Activated B cell treated with CpG ODN at 0.5 μM for 24 hours (primary cell): ENCODE data around the gene CA4. TPM values are rescaled to one million over a fixed set of nuclear protein-coding genes. Genes with fewer than 3 reads are reported as not detected.

ENCODE experiments used
- ATAC-seq: fragments of 200-7000 bp; cut with Tn5 transposase; one replicate; pipeline ENCODE4 v1.10.0; 2021; ENCODE audit warnings: low read depth, mild to moderate bottlenecking, moderate library complexity
- CTCF ChIA-PET: fragments of 350-600 bp; sonication (Branson Sonifier 250); formaldehyde crosslinking; loops from one replicate; lab custom pipeline; 2021; ENCODE audit warnings: antibody characterized with exemption; lab: Charles Lee
- POLR2A ChIA-PET: fragments of 350-600 bp; sonication (Branson Sonifier 250); formaldehyde crosslinking; loops from one replicate; lab custom pipeline; 2021; ENCODE audit warnings: antibody characterized with exemption; lab: Charles Lee
- DNase-seq: peaks from one replicate; pipeline ENCODE4 v3.0.0; 2022
- H3K27ac Mint-ChIP-seq: one replicate; pipeline ENCODE4 v1.8.0; 2020; ENCODE audit warnings: mixed read lengths
- H3K27me3 Mint-ChIP-seq: one replicate; pipeline ENCODE4 v1.8.0; 2021; ENCODE audit warnings: mixed read lengths
- H3K36me3 Mint-ChIP-seq: one replicate; pipeline ENCODE4 v1.8.0; 2021; ENCODE audit warnings: low read depth, mixed read lengths
- H3K4me1 Mint-ChIP-seq: one replicate; pipeline ENCODE4 v1.8.0; 2021; ENCODE audit warnings: mixed read lengths
- H3K4me3 Mint-ChIP-seq: one replicate; pipeline ENCODE4 v1.8.0; 2020; ENCODE audit warnings: mild to moderate bottlenecking, mixed read lengths
- H3K9me3 Mint-ChIP-seq: one replicate; pipeline ENCODE4 v1.8.0; 2020; ENCODE audit warnings: mixed read lengths
- CTCF ChIP-seq: fragments of 200-600 bp; IDR thresholded peaks from one replicate; pipeline ENCODE4 v1.8.0; 2022; ENCODE audit warnings: antibody characterized with exemption, mild to moderate bottlenecking
- intact Hi-C: fragments of 100-400 bp; cut with micrococcal nuclease; formaldehyde crosslinking; loops from one replicate; pipeline ENCODE4 v1.15.1; 2024
- total RNA-seq: library from RNA; stranded (reverse); gene quantifications from 2 replicates; pipeline ENCODE4 v1.2.3, GENCODE V29; 2022

CA4 gene
- total RNA-seq, 1 donor from 2014 or later: not detected

GRCh38 chr17:60139438-60140285 is 10.1 kb upstream of the CA4 start:
- H3K9me3 Mint-ChIP-seq: no peaks in the 10 kb centered on the region
- H3K27ac Mint-ChIP-seq: no peak overlapping the region
- peaks cover 40% of the 10 kb centered on the region for H3K4me1 Mint-ChIP-seq
- ChIA-PET POLR2A (no interaction called here), CTCF (interaction anchor here (1.4 kb wide), 1 partner anchor 9 kb away, joined by 4 read pairs; no protein-coding TSS in a partner anchor)
- H3K27me3 Mint-ChIP-seq: peaks cover 42% of the 10 kb centered on the region
- H3K4me3 Mint-ChIP-seq: no peak overlapping the region
- H3K36me3 Mint-ChIP-seq: no peaks in the 10 kb centered on the region
- intact Hi-C loops: no loop called here
- ATAC-seq: peak; percentile 39
- DNase-seq: peak; percentile 66
- no peak for TF ChIP-seq CTCF

- no peak overlapping the region for H3K4me3 Mint-ChIP-seq
- intact Hi-C loops: no loop called here
- no peaks in the 10 kb centered on the region for H3K36me3 Mint-ChIP-seq
- peaks cover 53% of the 10 kb centered on the region for H3K27me3 Mint-ChIP-seq
- H3K27ac Mint-ChIP-seq: no peak overlapping the region
- no peak for TF ChIP-seq CTCF
- no peak for DNase-seq
- ATAC-seq: no peak
- H3K9me3 Mint-ChIP-seq: no peaks in the 10 kb centered on the region
- peaks cover 25% of the 10 kb centered on the region for H3K4me1 Mint-ChIP-seq
- ChIA-PET CTCF (interaction anchor here (1.3 to 2.0 kb wide), 2 partner anchors 10 to 283 kb away, joined by 4 to 5 read pairs; no protein-coding TSS in a partner anchor), POLR2A (interaction anchor here (1.1 kb wide), 1 partner anchor 10 kb away, joined by 3 read pairs; no protein-coding TSS in a partner anchor)
These were observed 8.4 kb upstream of the CA4 start for GRCh38 chr17:60141111-60142018.

GRCh38 chr17:60142872-60143499 is 6.8 kb upstream of the CA4 start:
- H3K4me1 Mint-ChIP-seq: peaks cover 25% of the 10 kb centered on the region
- intact Hi-C loops: loop anchor here (1.0 kb wide), 1 partner anchor 293 kb away; no protein-coding TSS in a partner anchor

More at GRCh38 chr17:60142872-60143499, 6.8 kb upstream of the CA4 start:
- no peak for TF ChIP-seq CTCF
- DNase-seq (peak; percentile 41), ATAC-seq (peak; percentile 74)
- POLR2A ChIA-PET: no interaction called here
- H3K4me3 Mint-ChIP-seq: no peak overlapping the region
- H3K9me3 Mint-ChIP-seq: no peaks in the 10 kb centered on the region
- H3K36me3 Mint-ChIP-seq: no peaks in the 10 kb centered on the region
- H3K27me3 Mint-ChIP-seq: peaks cover 67% of the 10 kb centered on the region
- CTCF ChIA-PET: interaction anchor here (1.3 to 2.0 kb wide), 2 partner anchors 8 to 11 kb away, joined by 3 to 5 read pairs; no protein-coding TSS in a partner anchor
- no peak overlapping the region for H3K27ac Mint-ChIP-seq
